Activated T-helper 17 cell treated with anti-CD3 and anti-CD28 coated beads, Interleukin-2, amount 50 U/mL, for 72 hours (primary cell): ENCODE results near the gene DIAPH3. TPM values are rescaled to one million over a fixed set of nuclear protein-coding genes. Genes with fewer than 3 reads are reported as not detected.
"Not testable (repeated sequence)": the region's sequence is repeated elsewhere in the genome, so short reads cannot be mapped to it uniquely, and the experiment has no call there.

Source experiments
- ATAC-seq: fragments of 150-1000 bp; cut with Tn5 transposase; replicated peaks from 2 replicates; pipeline ENCODE4 v1.10.0; 2021; ENCODE audit warnings: mild to moderate bottlenecking, moderate library complexity
- H3K27ac Mint-ChIP-seq: one replicate; pipeline ENCODE4 v1.8.0; 2022; ENCODE audit warnings: mixed read lengths
- H3K27me3 Mint-ChIP-seq: one replicate; pipeline ENCODE4 v1.8.0; 2022; ENCODE audit warnings: mixed read lengths
- H3K36me3 Mint-ChIP-seq: one replicate; pipeline ENCODE4 v1.8.0; 2022; ENCODE audit warnings: low read depth, mild to moderate bottlenecking, mixed read lengths
- H3K4me1 Mint-ChIP-seq: one replicate; pipeline ENCODE4 v1.8.0; 2022; ENCODE audit warnings: mixed read lengths
- H3K4me3 Mint-ChIP-seq: one replicate; pipeline ENCODE4 v1.8.0; 2022; ENCODE audit warnings: mild to moderate bottlenecking, mixed read lengths
- H3K9me3 Mint-ChIP-seq: one replicate; pipeline ENCODE4 v1.8.0; 2022; ENCODE audit warnings: mixed read lengths
- total RNA-seq, 2 donors: library from RNA; stranded (reverse); gene quantifications; one replicate each; pipeline ENCODE4 v1.2.3, GENCODE V29; 2022

The DIAPH3 gene
- total RNA-seq, 2 donors from 2014 or later: 23.8 to 31.0 TPM

GRCh38 chr13:60094385-60095088, 69.2 kb downstream of the DIAPH3 start:
- Mint-ChIP-seq H3K9me3 (no peaks in the 10 kb centered on the region), H3K4me1 (no peaks in the 10 kb centered on the region), H3K36me3 (no peaks in the 10 kb centered on the region), H3K27me3 (no peaks in the 10 kb centered on the region), H3K27ac (no peak overlapping the region), H3K4me3 (no peak overlapping the region)
- no peak for ATAC-seq

- H3K4me1 Mint-ChIP-seq: no peaks in the 10 kb centered on the region
Observed at GRCh38 chr13:60093425-60094019, 70.2 kb downstream of the DIAPH3 start.

GRCh38 chr13:60091573-60091972, 72.2 kb downstream of the DIAPH3 start:
- no peak overlapping the region for H3K4me3 Mint-ChIP-seq
- no peaks in the 10 kb centered on the region for H3K9me3 Mint-ChIP-seq
- H3K27me3 Mint-ChIP-seq: no peaks in the 10 kb centered on the region
- H3K27ac Mint-ChIP-seq: no peak overlapping the region
- no peaks in the 10 kb centered on the region for H3K4me1 Mint-ChIP-seq
- no peaks in the 10 kb centered on the region for H3K36me3 Mint-ChIP-seq
- ATAC-seq: no peak

More at GRCh38 chr13:60093425-60094019, 70.2 kb downstream of the DIAPH3 start:
- ATAC-seq: no peak
- Mint-ChIP-seq H3K9me3 (no peaks in the 10 kb centered on the region), H3K36me3 (no peaks in the 10 kb centered on the region), H3K27me3 (no peaks in the 10 kb centered on the region), H3K27ac (no peak overlapping the region), H3K4me3 (no peak overlapping the region)

GRCh38 chr13:60090574-60090973, 73.2 kb downstream of the DIAPH3 start:
- H3K27me3 Mint-ChIP-seq: no peaks in the 10 kb centered on the region
- no peaks in the 10 kb centered on the region for H3K9me3 Mint-ChIP-seq

GRCh38 chr13:60083780-60084179, 79.9 kb downstream of the DIAPH3 start:
- not testable (repeated sequence) for H3K27ac Mint-ChIP-seq, H3K36me3 Mint-ChIP-seq, H3K4me3 Mint-ChIP-seq, H3K27me3 Mint-ChIP-seq, H3K9me3 Mint-ChIP-seq, H3K4me1 Mint-ChIP-seq, ATAC-seq

More at GRCh38 chr13:60090574-60090973, 73.2 kb downstream of the DIAPH3 start:
- no peak for ATAC-seq
- Mint-ChIP-seq H3K4me1 (no peaks in the 10 kb centered on the region), H3K36me3 (no peaks in the 10 kb centered on the region), H3K27ac (no peak overlapping the region), H3K4me3 (no peak overlapping the region)

GRCh38 chr13:60080850-60081249, 82.9 kb downstream of the DIAPH3 start:
- no peaks in the 10 kb centered on the region for H3K36me3 Mint-ChIP-seq
- no peaks in the 10 kb centered on the region for H3K9me3 Mint-ChIP-seq
- H3K4me3 Mint-ChIP-seq: no peak overlapping the region
- ATAC-seq: no peak
- no peak overlapping the region for H3K27ac Mint-ChIP-seq
- H3K4me1 Mint-ChIP-seq: no peaks in the 10 kb centered on the region
- H3K27me3 Mint-ChIP-seq: no peaks in the 10 kb centered on the region

GRCh38 chr13:60078226-60078625, 85.5 kb downstream of the DIAPH3 start:
- Mint-ChIP-seq H3K27me3 (no peaks in the 10 kb centered on the region), H3K4me3 (no peak overlapping the region), H3K9me3 (no peaks in the 10 kb centered on the region), H3K36me3 (no peaks in the 10 kb centered on the region), H3K4me1 (no peaks in the 10 kb centered on the region), H3K27ac (no peak overlapping the region)
- ATAC-seq: no peak

GRCh38 chr13:60075850-60076249, 87.9 kb downstream of the DIAPH3 start:
- no peaks in the 10 kb centered on the region for H3K36me3 Mint-ChIP-seq
- H3K4me3 Mint-ChIP-seq: no peak overlapping the region
- no peaks in the 10 kb centered on the region for H3K27me3 Mint-ChIP-seq
- no peaks in the 10 kb centered on the region for H3K4me1 Mint-ChIP-seq
- no peak for ATAC-seq
- H3K9me3 Mint-ChIP-seq: no peaks in the 10 kb centered on the region
- no peak overlapping the region for H3K27ac Mint-ChIP-seq

- no peak for ATAC-seq
- Mint-ChIP-seq H3K4me3 (no peak overlapping the region), H3K36me3 (no peaks in the 10 kb centered on the region), H3K27me3 (no peaks in the 10 kb centered on the region), H3K27ac (no peak overlapping the region), H3K9me3 (no peaks in the 10 kb centered on the region), H3K4me1 (no peaks in the 10 kb centered on the region)
Observed at GRCh38 chr13:60074397-60074796, 89.3 kb downstream of the DIAPH3 start.

- Mint-ChIP-seq H3K4me3 (no peak overlapping the region), H3K4me1 (no peaks in the 10 kb centered on the region), H3K9me3 (no peaks in the 10 kb centered on the region), H3K27me3 (no peaks in the 10 kb centered on the region), H3K27ac (no peak overlapping the region), H3K36me3 (no peaks in the 10 kb centered on the region)
- no peak for ATAC-seq
Observed at GRCh38 chr13:60066226-60066625, 97.5 kb downstream of the DIAPH3 start.

GRCh38 chr13:60062502-60062901, 101.2 kb downstream of the DIAPH3 start:
- Mint-ChIP-seq H3K27me3 (no peaks in the 10 kb centered on the region), H3K4me1 (no peaks in the 10 kb centered on the region), H3K4me3 (no peak overlapping the region), H3K27ac (no peak overlapping the region), H3K36me3 (no peaks in the 10 kb centered on the region), H3K9me3 (no peaks in the 10 kb centered on the region)
- no peak for ATAC-seq

GRCh38 chr13:60061737-60062136, 102.0 kb downstream of the DIAPH3 start:
- Mint-ChIP-seq H3K4me1 (no peaks in the 10 kb centered on the region), H3K9me3 (no peaks in the 10 kb centered on the region), H3K36me3 (no peaks in the 10 kb centered on the region), H3K4me3 (no peak overlapping the region), H3K27ac (no peak overlapping the region), H3K27me3 (no peaks in the 10 kb centered on the region)
- ATAC-seq: no peak

- Mint-ChIP-seq H3K9me3 (no peaks in the 10 kb centered on the region), H3K36me3 (no peaks in the 10 kb centered on the region), H3K4me1 (no peaks in the 10 kb centered on the region), H3K27ac (no peak overlapping the region), H3K4me3 (no peak overlapping the region), H3K27me3 (no peaks in the 10 kb centered on the region)
- no peak for ATAC-seq
Observed at GRCh38 chr13:60051754-60052285, 111.9 kb downstream of the DIAPH3 start.

- not testable (repeated sequence) for H3K27me3 Mint-ChIP-seq, H3K36me3 Mint-ChIP-seq, ATAC-seq, H3K9me3 Mint-ChIP-seq, H3K27ac Mint-ChIP-seq, H3K4me3 Mint-ChIP-seq, H3K4me1 Mint-ChIP-seq
Observed at GRCh38 chr13:60048353-60048752, 115.4 kb downstream of the DIAPH3 start.

GRCh38 chr13:60047918-60048317, 115.8 kb downstream of the DIAPH3 start:
- Mint-ChIP-seq H3K27ac (no peak overlapping the region), H3K4me1 (no peaks in the 10 kb centered on the region), H3K9me3 (no peaks in the 10 kb centered on the region), H3K27me3 (no peaks in the 10 kb centered on the region), H3K36me3 (no peaks in the 10 kb centered on the region), H3K4me3 (no peak overlapping the region)
- no peak for ATAC-seq
